SH-SY5Y (cell line): ENCODE measurements around the gene CSDE1.

Experiments
- GATA2 ChIP-seq: IDR thresholded peaks from 2 replicates; pipeline ENCODE4 v1.6.1; 2011; ENCODE audit warnings: mild to moderate bottlenecking, low read depth, low read length
- GATA3 ChIP-seq: IDR thresholded peaks from 2 replicates; pipeline ENCODE4 v1.6.1; 2011; ENCODE audit warnings: low read depth, mild to moderate bottlenecking, low read length, moderate library complexity

Gene CSDE1

GRCh38 chr1:114691061-114691460 is 66.7 kb downstream of the CSDE1 start:
- no peak for TF ChIP-seq GATA3
- no peak for TF ChIP-seq GATA2

- TF ChIP-seq GATA3 (no peak), GATA2 (no peak)
Observed at GRCh38 chr1:114690148-114690547, 67.6 kb downstream of the CSDE1 start.

- no peak for TF ChIP-seq GATA3
Observed at GRCh38 chr1:114688526-114688925, 69.3 kb downstream of the CSDE1 start.

- TF ChIP-seq GATA2 = no peak
- no peak for TF ChIP-seq GATA3
Observed at GRCh38 chr1:114685851-114686250, 71.9 kb downstream of the CSDE1 start.

- no peak for TF ChIP-seq GATA3
- TF ChIP-seq GATA2 = no peak
Observed at GRCh38 chr1:114677691-114678090, 80.1 kb downstream of the CSDE1 start.

GRCh38 chr1:114676115-114676514 is 81.7 kb downstream of the CSDE1 start:
- no peak for TF ChIP-seq GATA2
- TF ChIP-seq GATA3 = no peak

GRCh38 chr1:114671939-114672275 is 85.9 kb downstream of the CSDE1 start:
- TF ChIP-seq GATA3 (no peak), GATA2 (no peak)

GRCh38 chr1:114671011-114671938 is 86.5 kb downstream of the CSDE1 start:
- TF ChIP-seq GATA2 (no peak), GATA3 (no peak)

- no peak for TF ChIP-seq GATA2
- no peak for TF ChIP-seq GATA3
Observed at GRCh38 chr1:114670083-114671010, 87.4 kb downstream of the CSDE1 start.

GRCh38 chr1:114669562-114670082 is 88.2 kb downstream of the CSDE1 start, which contains the start of gene DENND2C:
Gene DENND2C, minus strand, starts transcription at chr1:114670049. Its CDS starts 44,065 bp downstream, at chr1:114625984.
- TF ChIP-seq GATA3 = no peak
- no peak for TF ChIP-seq GATA2

- TF ChIP-seq GATA3 (no peak), GATA2 (no peak)
Observed at GRCh38 chr1:114668784-114669561, 88.8 kb downstream of the CSDE1 start.

GRCh38 chr1:114668373-114668772 is 89.4 kb downstream of the CSDE1 start:
- TF ChIP-seq GATA2 = no peak
- TF ChIP-seq GATA3 = no peak

- TF ChIP-seq GATA3 (no peak), GATA2 (no peak)
Observed at GRCh38 chr1:114666954-114667353, 90.8 kb downstream of the CSDE1 start.
